Colonic mucosa (tissue), 4 donors: ENCODE measurements around the gene CPEB1. TPM values are rescaled to one million over a fixed set of nuclear protein-coding genes. Genes with fewer than 3 reads are reported as not detected.
A peak's percentile ranks its signal among the peaks of the same experiment; 100 is the strongest.

Experiments used
- DNase-seq: peaks from one replicate; pipeline ENCODE4 v3.0.0-alpha.2; 2020
- H3K27ac ChIP-seq: fragments of 200-600 bp; one replicate; pipeline ENCODE4 v1.8.0; 2021
- H3K27me3 ChIP-seq: fragments of 200-600 bp; one replicate; pipeline ENCODE4 v1.8.0; 2021
- H3K36me3 ChIP-seq: fragments of 200-600 bp; one replicate; pipeline ENCODE4 v1.8.0; 2021
- H3K4me1 ChIP-seq: fragments of 200-600 bp; one replicate; pipeline ENCODE4 v1.8.0; 2021; ENCODE audit warnings: mild to moderate bottlenecking
- H3K4me3 ChIP-seq: fragments of 200-600 bp; one replicate; pipeline ENCODE4 v1.8.0; 2021
- H3K9ac ChIP-seq, 2 donors: one replicate each; pipeline ENCODE4 v1.7.0; 2013; ENCODE audit warnings: control low read depth in 2 of 2, low read depth in 2 of 2, low read length in 2 of 2
- H3K9me3 ChIP-seq: fragments of 200-600 bp; one replicate; pipeline ENCODE4 v1.8.0; 2021
- intact Hi-C: fragments of 100-400 bp; cut with DNase I; formaldehyde crosslinking; loops from one replicate; pipeline ENCODE4 v1.14.1; 2022
- total RNA-seq, 2 donors: library from RNA; stranded (reverse); fragmentation: NEBNext Ultra II Directional in 1 of 2; extraction: Animal tissue kit (Norgen Biotek cat#: 25700) in 1 of 2; gene quantifications; one replicate each; pipeline ENCODE4 v1.2.1, GENCODE V29; 2021
- TF ChIP-seq, protein P1 (sequence below): fragments of 200-600 bp; IDR thresholded peaks from one replicate; pipeline ENCODE4 v1.8.0; 2022; ENCODE audit warnings: antibody characterized with exemption, mild to moderate bottlenecking
- donor health status: healthy.
- donor health status: DM: no; HTN: no; CAD: no.
- donor health status: DM: no; HTN: no; CAD: no.

CPEB1 gene
- total RNA-seq, 2 donors from 2014 or later: 0.40 to 1.4 TPM

DNA sequence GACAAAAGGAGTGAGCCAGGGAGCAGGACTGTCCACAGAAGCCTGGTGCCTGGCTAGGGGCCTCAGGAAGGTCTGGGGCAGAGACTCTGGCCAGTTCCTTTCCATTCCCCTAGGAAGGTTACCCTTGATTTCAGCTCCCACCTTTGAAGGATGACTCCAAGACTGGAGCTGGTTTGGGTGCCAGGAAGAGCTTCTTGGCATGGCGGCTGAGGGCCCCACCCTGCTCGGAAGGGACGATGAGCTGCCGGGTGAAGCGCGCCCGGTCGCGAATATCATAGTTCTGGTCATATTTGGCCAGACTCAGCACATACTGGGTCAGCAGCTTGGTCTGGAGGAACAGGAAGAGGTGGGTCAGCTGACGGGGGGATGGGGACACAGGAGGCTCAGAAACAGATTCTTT is 19.4 kb upstream of the CPEB1 start:
- Histone ChIP-seq H3K9me3 (no peaks in the 10 kb centered on the region), H3K4me1 (no peaks in the 10 kb centered on the region), H3K27me3 (no peaks in the 10 kb centered on the region), H3K36me3 (no peaks in the 10 kb centered on the region), H3K27ac (no peak overlapping the region), H3K9ac (no peak overlapping the region), H3K4me3 (no peak overlapping the region)
- DNase-seq: no peak
- intact Hi-C loops: no loop called here
- TF ChIP-seq, protein P1, sequence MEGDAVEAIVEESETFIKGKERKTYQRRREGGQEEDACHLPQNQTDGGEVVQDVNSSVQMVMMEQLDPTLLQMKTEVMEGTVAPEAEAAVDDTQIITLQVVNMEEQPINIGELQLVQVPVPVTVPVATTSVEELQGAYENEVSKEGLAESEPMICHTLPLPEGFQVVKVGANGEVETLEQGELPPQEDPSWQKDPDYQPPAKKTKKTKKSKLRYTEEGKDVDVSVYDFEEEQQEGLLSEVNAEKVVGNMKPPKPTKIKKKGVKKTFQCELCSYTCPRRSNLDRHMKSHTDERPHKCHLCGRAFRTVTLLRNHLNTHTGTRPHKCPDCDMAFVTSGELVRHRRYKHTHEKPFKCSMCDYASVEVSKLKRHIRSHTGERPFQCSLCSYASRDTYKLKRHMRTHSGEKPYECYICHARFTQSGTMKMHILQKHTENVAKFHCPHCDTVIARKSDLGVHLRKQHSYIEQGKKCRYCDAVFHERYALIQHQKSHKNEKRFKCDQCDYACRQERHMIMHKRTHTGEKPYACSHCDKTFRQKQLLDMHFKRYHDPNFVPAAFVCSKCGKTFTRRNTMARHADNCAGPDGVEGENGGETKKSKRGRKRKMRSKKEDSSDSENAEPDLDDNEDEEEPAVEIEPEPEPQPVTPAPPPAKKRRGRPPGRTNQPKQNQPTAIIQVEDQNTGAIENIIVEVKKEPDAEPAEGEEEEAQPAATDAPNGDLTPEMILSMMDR: no peak

DNA sequence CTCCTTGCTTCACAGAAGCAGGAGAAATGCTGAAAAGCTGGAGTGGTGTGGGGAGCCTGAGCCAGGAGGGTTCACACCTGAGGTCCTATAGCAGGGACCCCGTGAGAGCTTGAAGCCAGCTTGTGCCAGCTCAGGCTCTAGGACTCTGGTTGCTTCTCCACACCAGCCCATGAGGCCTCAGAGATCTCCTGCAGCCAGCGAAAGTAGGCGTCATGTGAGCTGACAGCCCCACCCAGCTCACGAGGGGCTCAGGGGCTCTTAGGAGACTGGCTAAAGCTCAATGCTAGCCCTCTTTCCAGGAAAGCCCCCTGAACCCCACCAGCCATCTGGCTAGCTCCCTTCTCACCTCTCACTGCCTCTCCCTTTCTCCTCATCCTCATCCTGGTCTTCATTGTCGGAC is 16.9 kb upstream of the CPEB1 start:
- H3K36me3 ChIP-seq: no peaks in the 10 kb centered on the region
- no peaks in the 10 kb centered on the region for H3K27me3 ChIP-seq
- H3K4me1 ChIP-seq: no peaks in the 10 kb centered on the region
- no peaks in the 10 kb centered on the region for H3K9me3 ChIP-seq
- intact Hi-C loops: no loop called here
- no peak overlapping the region for H3K4me3 ChIP-seq
- no peak overlapping the region for H3K27ac ChIP-seq
- H3K9ac ChIP-seq: no peak overlapping the region
- DNase-seq: no peak
- TF ChIP-seq, protein P1: no peak

DNA sequence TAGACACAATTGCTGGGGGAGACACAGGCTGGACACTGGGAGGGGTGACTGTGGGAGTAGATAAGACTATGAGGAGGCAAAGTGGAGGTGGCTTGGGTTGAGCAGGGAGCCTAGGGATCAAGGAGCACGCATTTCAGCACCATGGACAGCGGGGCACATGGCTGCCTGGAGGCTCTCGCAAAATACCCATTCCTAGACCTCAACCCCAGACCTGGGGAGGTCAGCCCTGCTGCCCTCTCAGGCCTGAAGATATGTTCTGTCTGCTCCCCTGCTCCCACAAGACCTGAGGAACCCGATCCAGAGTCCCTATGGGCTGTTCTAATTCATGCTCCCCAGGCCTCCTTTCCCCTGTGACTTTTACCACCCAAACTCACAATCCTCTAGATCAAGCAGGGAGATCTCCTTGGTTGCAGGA is 16.0 kb upstream of the CPEB1 start:
- intact Hi-C loops: no loop called here
- Histone ChIP-seq H3K36me3 (no peaks in the 10 kb centered on the region), H3K27me3 (no peaks in the 10 kb centered on the region), H3K27ac (no peak overlapping the region), H3K4me1 (no peaks in the 10 kb centered on the region), H3K9ac (no peak overlapping the region), H3K4me3 (no peak overlapping the region), H3K9me3 (no peaks in the 10 kb centered on the region)
- DNase-seq: peak; percentile 47
- TF ChIP-seq, protein P1: no peak

DNA sequence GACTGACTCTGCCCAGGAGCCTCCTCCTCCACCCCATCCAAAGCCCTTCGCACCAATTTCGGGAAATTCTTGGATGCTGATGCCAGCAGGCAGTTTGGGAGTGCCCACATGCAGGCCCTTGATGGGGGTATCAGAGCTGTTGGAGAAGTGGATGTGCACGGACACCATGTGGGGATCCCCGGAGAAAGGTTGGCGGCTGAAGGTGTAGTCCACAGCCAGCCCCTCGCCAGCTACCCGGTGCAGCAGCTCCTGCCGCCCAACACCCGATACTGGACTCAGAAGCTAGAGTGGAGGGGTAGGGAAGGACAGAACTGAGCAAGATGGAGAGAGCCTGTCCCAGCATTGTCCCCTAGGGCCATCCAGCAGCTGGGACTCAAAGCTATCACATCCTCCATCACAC is 15.5 kb upstream of the CPEB1 start:
- H3K27me3 ChIP-seq: no peaks in the 10 kb centered on the region
- intact Hi-C loops: no loop called here
- H3K9ac ChIP-seq: no peak overlapping the region
- H3K4me1 ChIP-seq: no peaks in the 10 kb centered on the region
- no peaks in the 10 kb centered on the region for H3K9me3 ChIP-seq
- DNase-seq: no peak
- no peak overlapping the region for H3K27ac ChIP-seq
- TF ChIP-seq, protein P1: no peak
- no peaks in the 10 kb centered on the region for H3K36me3 ChIP-seq
- no peak overlapping the region for H3K4me3 ChIP-seq

- intact Hi-C loops: no loop called here
- no peaks in the 10 kb centered on the region for H3K4me1 ChIP-seq
- H3K4me3 ChIP-seq: no peak overlapping the region
- H3K36me3 ChIP-seq: no peaks in the 10 kb centered on the region
- DNase-seq: no peak
- H3K27ac ChIP-seq: no peak overlapping the region
- H3K9me3 ChIP-seq: no peaks in the 10 kb centered on the region
- H3K9ac ChIP-seq: no peak overlapping the region
- no peaks in the 10 kb centered on the region for H3K27me3 ChIP-seq
- TF ChIP-seq, protein P1: no peak
Observed at GRCh38 chr15:82660378-82660777, 13.2 kb upstream of the CPEB1 start.
